NK-92 treated with Interleukin-12 subunit alpha and Interleukin-12 subunit beta, amount 100 ng/mL, for 24 hours (cell line): Measurements from ENCODE around the gene REXO1.
"Not testable (repeated sequence)": the region's sequence is repeated elsewhere in the genome, so short reads cannot be mapped to it uniquely, and the experiment has no call there.

Source experiments
- DNase-seq: peaks from one replicate; lab custom pipeline; 2025; lab: John Stamatoyannopoulos, UW

Gene REXO1

DNA sequence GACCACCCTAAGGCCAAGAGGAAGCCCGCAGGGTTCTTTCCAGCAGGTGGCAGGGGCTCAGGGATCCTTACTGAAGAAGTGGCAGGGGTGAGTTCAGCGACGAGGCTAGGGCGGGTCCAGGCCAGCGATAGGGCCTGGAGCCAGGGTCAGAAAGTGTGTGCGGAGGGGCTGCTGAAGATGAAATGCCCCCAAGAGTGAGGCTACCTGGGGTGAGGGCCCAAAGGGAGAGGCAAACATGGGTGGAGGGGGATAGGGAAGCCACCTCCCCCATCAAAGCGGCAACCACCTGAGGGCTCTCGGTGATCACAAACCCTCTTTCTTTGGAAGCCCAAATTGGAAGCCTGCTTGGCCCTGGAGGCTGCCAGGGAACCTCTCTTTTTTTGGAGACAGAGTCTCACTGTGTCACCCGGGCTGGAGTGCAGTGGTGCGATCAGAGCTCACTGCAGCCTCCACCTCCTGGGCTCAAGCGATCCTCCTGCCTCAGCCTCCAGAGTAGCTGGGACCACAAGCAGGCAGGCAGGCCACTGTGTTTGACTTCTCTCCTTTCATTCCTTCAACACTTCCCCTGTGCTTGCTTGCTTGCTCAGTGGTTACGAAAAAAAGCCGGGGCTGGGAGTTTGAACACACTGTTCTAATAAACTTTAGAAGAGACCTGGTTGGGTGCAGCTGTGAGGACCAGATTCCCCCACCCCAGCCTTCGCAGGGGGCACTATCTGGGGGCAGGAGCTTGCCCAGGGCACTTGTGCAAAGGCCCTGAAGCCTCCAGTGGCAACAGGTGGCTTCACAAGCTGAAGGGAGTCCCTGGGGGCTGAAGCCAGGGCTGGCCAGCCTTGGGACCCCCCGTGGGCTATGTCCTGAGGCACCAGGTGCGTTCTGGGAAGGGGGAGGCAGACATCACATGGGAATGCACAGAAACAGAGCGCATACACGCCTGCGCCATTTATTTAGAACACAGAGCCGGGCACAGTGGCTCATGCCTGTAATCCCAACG lies 34.8 kb downstream of the REXO1 start:
- no peak for DNase-seq

GRCh38 chr19:1812426-1813191 lies 35.7 kb downstream of the REXO1 start:
- DNase-seq: peak; percentile 71

- DNase-seq: no peak
Observed at GRCh38 chr19:1811942-1812425, 36.3 kb downstream of the REXO1 start, which contains the start of gene ATP8B3. Gene ATP8B3, minus strand, starts transcription at chr19:1812276. Its CDS starts 540 bp downstream, at chr19:1811736.

DNA sequence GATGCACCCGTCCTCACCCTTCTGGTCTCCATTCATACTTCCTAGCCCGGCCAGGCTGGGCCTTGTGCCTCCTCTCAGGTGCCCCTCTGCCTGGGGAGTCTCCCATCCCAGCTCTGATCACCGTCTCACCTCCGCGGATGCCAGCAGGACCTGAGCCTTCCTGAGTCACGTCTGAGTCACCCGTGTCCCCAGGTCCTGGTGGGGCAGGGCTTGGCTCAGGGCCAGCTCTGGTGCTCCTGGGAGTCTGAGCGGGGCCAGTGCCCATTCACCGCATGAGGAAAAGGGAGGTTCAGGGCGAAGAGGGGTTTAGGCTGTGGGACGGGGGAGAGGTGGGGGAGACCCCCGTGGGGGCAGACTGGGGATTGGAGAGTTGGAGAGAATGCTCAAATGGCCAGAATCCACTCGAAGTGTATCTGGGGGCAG lies 36.8 kb downstream of the REXO1 start:
- DNase-seq: no peak

- no peak for DNase-seq
Observed at GRCh38 chr19:1810439-1811160, 37.7 kb downstream of the REXO1 start.

DNA sequence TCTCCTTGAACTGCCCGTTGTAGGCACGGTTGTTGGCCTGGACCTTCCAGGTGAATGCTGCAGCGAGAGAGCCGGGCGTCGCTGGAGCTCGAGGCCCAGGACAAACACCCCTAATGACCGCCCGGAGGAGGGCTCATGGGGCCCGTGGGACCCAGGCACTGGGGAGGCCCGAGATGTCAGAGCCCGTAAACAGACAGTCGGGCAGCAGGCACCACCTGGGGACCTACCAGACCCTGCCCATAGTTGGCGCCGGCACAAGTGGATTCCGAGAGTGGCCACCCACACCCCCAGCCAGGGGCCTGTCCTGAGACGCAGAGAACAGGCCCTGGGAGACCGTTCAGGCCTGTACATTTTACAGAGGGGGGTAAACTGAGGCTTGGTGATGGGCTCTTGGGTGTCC lies 38.6 kb downstream of the REXO1 start:
- no peak for DNase-seq

- no peak for DNase-seq
Observed at GRCh38 chr19:1808395-1808731, 39.9 kb downstream of the REXO1 start.

DNA sequence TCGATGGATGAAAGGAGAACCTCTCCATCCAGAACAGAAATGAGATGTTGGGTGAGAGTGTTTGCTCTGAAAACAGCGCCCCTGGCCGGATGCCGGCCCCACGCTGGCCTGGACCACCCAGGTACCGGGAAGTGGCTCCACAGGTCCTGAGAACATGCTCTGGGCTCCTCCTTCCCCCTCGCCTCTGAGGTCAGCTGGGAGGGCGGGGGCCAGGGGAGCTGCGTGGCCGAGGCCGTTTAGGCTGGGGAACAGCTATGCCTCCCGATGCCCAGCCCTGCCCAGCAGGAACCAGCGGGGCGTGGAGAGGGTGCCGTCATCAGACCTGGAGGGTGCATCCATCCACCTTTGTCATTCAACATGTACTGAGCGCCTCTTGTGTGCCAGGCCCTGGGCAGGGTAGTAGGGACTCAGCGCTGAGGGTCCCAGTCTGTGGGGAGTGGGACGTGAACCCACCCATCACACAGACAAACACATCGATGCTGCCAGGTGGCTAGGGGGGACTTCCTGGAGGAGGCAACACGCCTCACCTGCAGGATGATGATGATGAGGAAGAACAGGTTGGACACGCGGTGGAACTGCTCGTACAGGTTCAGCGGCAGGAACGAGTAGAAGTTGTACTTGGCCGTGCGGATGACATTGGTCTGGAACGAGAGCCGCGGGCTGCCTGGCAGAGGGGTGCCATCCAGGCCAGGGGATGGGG lies 40.4 kb downstream of the REXO1 start:
- DNase-seq: no peak

GRCh38 chr19:1807030-1807694 lies 41.1 kb downstream of the REXO1 start:
- no peak for DNase-seq

DNA sequence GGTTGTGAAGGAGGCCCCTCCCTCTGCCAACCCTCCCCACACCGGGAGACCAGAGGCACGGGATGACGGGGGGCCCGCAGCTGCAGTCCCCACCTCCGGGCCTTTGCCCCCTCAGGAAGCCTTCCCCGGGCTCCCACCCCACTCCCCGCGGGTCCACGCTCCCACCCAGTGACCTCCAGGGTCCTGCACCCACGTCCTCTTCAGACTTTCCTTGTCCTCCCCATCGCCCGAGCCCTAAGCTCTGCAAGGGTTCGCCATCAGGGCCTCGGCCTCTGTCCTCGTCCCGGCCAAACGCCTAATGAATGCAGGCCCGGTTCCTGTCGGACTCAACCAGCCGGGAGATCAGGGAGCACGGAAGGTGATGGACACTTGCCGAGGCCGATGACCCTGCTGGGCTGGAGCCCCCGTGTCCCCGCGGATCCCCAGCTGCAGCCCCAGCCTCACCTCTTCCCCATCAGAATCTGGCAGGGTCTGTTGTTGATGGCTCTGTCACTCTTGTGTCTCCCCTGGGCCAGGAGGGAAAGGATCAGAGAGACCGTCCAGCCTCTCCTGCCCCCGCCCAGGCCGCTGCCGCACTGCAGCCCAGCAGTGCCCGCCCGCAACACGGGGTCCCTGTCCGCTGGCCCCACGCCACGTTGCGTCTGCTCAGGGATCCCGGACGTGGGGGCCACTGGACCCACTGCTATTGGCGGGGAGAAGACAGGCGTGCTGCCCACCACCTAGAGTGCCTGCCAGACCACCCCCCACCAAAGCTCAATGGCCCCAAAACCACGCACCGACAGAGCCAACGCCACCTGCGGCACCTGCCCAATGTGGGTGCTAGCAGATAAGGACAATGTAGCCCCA lies 41.9 kb downstream of the REXO1 start:
- DNase-seq: no peak

GRCh38 chr19:1805401-1806183 lies 42.7 kb downstream of the REXO1 start:
- DNase-seq: no peak

DNA sequence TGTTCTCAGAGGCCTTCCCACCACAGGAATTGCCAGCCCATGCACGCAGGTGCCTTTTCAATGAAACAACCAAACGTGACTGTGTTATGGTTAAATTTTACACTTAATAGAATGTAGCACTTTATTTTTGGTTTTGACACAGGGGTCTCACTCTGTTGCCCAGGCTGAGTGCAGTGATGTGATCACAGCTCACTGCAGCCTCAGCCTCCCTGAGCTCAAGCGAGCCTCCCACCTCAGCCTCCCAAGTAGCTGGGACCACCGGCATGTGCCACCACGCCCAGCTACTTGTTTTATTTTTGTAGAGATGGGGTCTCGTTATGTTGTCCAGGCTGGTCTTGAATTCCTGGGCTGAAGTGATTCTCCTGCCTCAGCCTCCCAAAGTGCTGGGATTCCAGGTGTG lies 43.4 kb downstream of the REXO1 start:
- DNase-seq: no peak

DNA sequence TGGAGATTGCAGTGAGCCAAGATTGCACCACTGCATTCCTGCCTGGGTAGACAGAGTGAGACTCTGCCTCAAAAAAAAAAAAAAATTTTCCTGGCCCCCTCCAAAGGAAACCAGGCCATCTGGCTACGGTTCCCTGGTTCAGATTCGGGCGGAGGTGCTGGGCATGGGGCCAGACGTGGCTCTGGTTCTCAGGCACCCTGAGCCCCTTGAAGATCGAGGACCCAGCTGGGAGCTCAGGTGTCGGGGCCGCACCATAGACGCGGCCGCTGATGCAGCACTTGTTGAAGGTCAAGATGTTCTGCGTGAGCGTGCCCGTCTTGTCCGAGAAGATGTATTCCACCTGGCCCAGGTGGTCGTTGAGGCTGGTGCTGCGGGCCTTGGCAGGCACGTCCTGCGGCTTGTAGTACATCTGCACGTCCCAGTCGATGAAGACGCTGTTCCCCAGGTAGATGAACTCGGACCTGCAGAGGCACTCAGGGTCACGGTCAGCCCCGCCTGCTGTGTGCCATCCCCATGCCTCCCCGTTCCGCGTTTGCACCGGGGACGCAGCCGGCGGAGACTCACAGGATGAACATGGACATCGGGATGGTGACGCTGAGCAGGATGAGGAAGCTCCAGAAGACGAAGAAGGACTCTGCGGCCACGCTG lies 48.5 kb downstream of the REXO1 start:
- no peak for DNase-seq

GRCh38 chr19:1797313-1797712 lies 51.0 kb downstream of the REXO1 start:
- not testable (repeated sequence) for DNase-seq

DNA sequence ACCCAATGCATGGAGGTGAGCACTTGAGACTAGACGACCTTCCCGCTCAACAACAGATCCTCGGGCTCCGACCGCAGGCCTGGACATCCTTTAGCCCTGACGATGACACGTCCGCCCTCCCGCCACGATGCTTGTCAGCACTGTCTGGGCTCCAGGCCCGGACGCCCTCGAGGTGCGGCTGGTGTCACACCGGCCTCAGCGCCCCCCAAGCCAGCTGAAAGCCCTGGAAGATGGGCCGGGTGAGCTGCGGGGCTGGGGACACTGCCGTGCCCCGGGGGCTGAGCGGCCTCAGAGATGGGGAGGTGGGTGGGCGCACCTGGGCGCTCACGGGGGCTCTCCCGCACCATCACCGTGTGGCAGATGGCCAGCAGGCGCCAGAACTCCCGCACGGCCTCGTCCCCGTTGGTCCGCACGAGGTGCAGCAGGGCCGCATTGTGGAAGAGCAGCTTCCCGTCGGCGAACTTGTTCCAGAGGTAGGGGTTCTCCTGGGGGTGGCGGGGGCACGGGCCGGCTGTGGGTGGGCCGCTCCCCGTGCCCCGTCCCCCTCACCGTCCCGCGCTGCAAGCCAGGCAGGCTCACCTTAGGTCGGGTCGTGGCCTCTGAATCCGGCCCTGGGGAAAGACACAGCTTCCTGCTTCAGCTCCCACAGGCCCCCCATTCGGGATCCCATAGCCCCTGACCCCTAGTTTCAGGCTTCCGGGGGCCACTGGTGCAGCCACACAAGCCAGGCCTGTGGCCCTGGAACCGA lies 51.7 kb downstream of the REXO1 start:
- no peak for DNase-seq

GRCh38 chr19:1794424-1795172 lies 53.7 kb downstream of the REXO1 start:
- no peak for DNase-seq

GRCh38 chr19:1791879-1792278 lies 56.4 kb downstream of the REXO1 start:
- DNase-seq: no peak
